ENCODE results near the gene EIF3D.

EIF3D gene

GRCh38 chr22:36528795-36529751 lies at the start of gene EIF3D:
EIF3D (minus strand) TSS chr22:36529166; CDS start chr22:36526121, 3,045 bp downstream.
- peak; percentile 98 for DNase-seq

GRCh38 chr22:36578619-36579018 lies 49.7 kb upstream of the EIF3D start:
- no peak for DNase-seq

- DNase-seq = no peak
Measured at GRCh38 chr22:36577019-36577418, 48.1 kb upstream of the EIF3D start.

GRCh38 chr22:36574728-36575127 lies 45.8 kb upstream of the EIF3D start:
- DNase-seq = no peak

- DNase-seq = no peak
Measured at GRCh38 chr22:36573815-36574363, 44.9 kb upstream of the EIF3D start.

- no peak for DNase-seq
Measured at GRCh38 chr22:36571991-36572390, 43.0 kb upstream of the EIF3D start.

GRCh38 chr22:36569999-36570398 lies 41.0 kb upstream of the EIF3D start:
- DNase-seq = no peak

- no peak for DNase-seq
Measured at GRCh38 chr22:36568846-36569245, 39.9 kb upstream of the EIF3D start.

GRCh38 chr22:36566720-36567119 lies 37.8 kb upstream of the EIF3D start:
- DNase-seq = no peak

- no peak for DNase-seq
Measured at GRCh38 chr22:36565686-36566085, 36.7 kb upstream of the EIF3D start.

- no peak for DNase-seq
Measured at GRCh38 chr22:36565159-36565507, 36.2 kb upstream of the EIF3D start.

- DNase-seq = no peak
Measured at GRCh38 chr22:36564422-36565158, 35.6 kb upstream of the EIF3D start.

- DNase-seq = no peak
Measured at GRCh38 chr22:36563898-36564297, 34.9 kb upstream of the EIF3D start.

- no peak for DNase-seq
Measured at GRCh38 chr22:36563444-36563843, 34.5 kb upstream of the EIF3D start.

- DNase-seq = no peak
Measured at GRCh38 chr22:36563001-36563400, 34.0 kb upstream of the EIF3D start.

- DNase-seq = no peak
Measured at GRCh38 chr22:36562261-36562835, 33.4 kb upstream of the EIF3D start.

- no peak for DNase-seq
Measured at GRCh38 chr22:36561291-36561811, 32.4 kb upstream of the EIF3D start.

GRCh38 chr22:36560001-36560400 lies 31.0 kb upstream of the EIF3D start:
- no peak for DNase-seq

GRCh38 chr22:36554098-36554497 lies 25.1 kb upstream of the EIF3D start:
- no peak for DNase-seq

- no peak for DNase-seq
Measured at GRCh38 chr22:36552289-36552688, 23.3 kb upstream of the EIF3D start.

- no peak for DNase-seq
Measured at GRCh38 chr22:36550701-36551495, 21.9 kb upstream of the EIF3D start.

GRCh38 chr22:36549033-36549432 lies 20.1 kb upstream of the EIF3D start:
- no peak for DNase-seq
